GM19238 (cell line): ENCODE data around the gene PAK1IP1.
"Not testable (repeated sequence)": the region's sequence is repeated elsewhere in the genome, so short reads cannot be mapped to it uniquely, and the experiment has no call there.

Experiments used
- DNase-seq: peaks from one replicate; pipeline ENCODE4 v3.0.0; 2011; ENCODE audit warnings: low spot score; ENCODE audit not compliant: insufficient read length

Gene PAK1IP1

DNA sequence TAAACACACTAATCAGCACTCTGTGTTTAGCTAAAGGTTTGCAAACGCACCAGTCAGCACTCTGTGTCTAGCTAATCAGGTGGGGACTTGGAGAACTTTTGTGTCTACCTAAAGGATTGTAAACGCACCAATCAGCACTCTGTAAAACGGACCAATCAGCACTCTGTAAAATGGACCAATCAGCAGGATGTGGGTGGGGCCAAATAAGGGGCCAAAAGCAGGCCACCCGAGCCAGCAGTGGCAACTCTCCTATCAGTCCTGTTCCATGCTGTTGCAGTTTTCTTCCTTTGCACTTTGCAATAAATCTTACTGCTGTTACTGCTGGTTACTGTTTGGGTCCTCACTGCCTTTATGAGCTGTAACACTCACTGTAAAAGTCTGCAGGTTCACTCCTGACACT lies 46.9 kb downstream of the PAK1IP1 start:
- not testable (repeated sequence) for DNase-seq

DNA sequence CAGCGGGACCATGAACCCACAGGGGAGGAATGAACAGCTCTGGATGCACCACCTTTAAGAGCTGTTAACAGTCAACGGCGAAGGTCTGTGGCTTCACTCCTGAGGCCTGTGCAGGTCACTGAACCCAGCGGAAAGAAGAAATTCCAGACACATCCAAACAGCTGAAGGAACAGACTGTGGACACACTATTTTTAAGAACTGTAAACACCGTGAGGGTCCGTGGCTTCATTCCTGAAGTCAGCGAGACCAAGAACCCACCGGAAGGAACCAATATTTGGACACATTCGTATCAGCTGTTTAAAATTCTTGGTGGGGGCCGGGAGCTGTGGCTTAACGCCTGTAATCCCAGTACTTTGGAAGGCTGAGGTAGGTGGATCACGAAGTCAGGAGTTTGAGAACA lies 47.5 kb downstream of the PAK1IP1 start:
- no peak for DNase-seq

DNA sequence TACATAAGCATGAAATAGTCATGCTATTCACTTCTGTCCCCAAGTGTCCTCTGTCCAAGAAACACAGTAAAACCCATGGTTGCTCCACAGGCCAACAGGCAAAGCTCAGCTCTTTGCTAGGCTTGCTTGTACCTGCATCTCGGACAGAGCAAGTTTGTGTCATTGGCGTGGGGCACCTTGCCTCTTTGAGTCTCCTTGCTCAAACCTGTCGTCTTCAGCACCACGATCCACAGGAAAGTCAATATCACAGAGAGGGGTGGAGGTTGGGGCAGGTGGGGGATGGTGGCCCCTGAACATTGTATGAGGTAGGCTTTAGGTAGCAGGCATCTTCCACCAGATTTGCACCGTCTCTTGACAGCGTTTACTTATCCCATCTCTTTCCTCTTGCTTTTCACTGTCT lies 48.7 kb downstream of the PAK1IP1 start:
- no peak for DNase-seq

DNA sequence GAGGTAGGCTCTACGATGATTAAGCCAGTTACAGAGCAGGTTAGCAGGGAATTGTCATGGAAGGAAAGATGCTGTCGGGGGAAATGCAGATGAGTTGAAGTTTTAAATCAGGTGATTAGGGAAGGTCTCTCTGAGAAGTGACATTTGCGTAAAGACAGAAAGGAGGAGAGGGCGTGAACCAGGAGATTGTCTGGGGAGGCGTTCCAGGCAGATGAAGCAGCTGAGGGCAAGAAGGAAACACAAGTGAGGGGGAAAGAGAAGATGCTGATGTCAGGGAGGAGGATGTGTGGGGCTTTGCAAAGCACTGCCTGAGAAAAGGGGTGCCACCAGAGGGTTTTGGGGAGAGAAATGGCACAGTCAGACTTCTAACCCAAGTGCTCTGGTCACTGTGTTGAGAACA lies 50.3 kb downstream of the PAK1IP1 start:
- DNase-seq: no peak

DNA sequence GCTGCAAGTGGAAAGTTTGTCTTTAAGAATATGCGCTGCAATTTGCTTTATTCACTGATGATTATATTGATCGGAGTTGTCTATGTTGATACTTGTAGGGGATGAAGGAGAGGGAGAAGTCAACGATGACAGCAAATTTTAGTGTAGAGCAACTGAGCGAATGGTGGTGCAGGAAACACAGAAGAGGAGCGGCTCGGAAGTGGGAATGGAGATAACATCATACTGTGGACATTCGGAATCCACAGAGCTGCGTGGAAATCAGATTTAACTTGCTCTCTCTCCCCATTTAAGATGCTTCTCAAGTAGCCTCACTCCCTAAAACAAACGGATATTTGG lies 52.1 kb downstream of the PAK1IP1 start:
- no peak for DNase-seq

DNA sequence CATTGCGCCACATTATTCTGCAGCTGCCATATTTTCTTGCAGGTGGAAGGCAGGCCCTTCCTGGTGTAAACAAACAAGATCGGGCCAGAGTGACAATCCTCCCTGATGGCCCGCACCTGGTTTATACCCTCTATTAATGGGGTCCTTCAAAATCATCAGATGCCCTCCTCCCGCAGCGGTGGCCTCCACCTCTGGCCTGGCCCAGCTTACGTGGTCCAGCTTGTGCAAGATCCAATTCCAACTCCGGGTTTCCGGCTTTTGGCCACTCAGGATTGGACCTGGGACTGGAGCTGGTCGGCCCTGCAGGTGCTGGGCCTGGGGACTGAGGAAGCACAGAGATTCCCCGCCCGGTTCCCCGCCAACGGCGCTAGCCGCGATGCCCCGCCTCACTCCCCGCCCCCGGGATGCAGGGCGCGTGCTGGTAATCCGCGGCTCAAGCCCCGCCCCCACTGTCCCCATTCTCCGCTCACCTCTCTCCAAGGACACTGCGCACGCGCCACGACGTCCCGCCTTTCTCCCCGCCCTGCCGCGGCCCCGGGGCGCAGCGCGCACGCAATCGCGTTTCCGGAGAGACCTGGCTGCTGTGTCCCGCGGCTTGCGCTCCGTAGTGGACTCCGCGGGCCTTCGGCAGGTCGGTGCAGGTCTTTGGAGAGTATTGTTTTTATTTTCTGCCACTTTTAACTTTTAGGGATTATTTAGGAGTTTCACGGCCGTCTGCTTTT lies 52.6 kb downstream of the PAK1IP1 start, which contains the start of gene TMEM14B:
TSS of gene TMEM14B (plus strand) at position 555 of the 722 bp plus-strand sequence. CDS start 1,441 bp downstream, outside the sequence.
- peak; percentile 96 for DNase-seq

DNA sequence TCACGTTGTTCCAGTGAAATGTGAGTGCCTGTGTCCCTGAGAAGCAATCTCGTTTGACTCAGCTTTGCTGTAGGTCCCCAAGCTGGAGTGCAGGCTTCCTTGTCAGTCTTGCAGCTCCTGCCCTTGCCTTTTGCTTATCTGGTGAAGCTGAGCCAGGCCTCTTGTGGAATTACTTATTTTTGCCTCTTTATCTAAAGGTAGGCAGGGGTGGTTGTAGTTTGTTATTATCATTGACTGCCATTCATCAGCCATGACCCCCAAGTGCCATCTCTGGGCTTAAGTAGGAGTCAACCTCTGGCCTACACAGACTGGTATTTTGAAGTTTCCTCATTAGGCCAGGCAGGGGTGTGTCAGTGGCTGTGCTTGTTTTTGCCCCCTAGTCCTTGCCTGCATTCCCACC lies 55.0 kb downstream of the PAK1IP1 start:
- no peak for DNase-seq

DNA sequence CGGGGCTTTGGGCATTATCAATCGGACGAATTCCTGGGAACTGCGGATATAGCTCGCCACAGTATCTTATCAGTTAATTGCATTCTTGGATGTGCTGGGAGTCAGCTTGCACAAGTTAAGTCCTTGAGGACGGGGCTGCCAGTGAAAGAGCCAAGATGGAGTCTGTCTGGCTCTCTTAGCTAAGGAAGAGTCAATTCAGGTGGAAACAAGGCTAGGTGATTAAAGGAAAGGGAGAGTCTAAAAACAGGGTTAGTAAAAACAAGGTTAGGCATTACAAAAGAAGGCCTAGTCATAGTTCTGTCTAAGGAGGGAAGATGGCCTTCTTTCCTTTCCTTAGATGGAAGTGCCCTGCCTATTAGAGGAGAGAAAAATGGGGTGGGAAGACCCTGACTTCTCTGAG lies 55.8 kb downstream of the PAK1IP1 start:
- not testable (repeated sequence) for DNase-seq

DNA sequence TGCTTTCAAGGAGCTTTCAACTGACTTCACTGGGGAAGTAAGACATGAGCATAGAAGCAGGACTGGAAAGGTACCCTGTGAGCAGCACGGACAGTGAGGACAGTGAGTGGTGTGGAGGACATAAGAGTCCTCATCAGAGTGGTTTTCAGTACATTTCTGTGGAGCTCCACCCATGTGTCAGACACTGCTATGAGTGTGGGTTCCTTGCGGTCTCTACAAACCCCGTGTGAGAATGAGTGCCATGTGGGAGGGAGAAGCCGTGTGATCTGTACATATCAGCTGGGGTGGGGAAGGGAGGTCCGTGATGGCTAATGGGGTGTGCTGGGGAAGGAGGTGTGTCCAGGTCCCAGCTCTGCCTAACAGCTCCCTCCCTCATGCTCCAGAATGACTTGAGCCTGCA lies 57.0 kb downstream of the PAK1IP1 start:
- DNase-seq: not testable (repeated sequence)

DNA sequence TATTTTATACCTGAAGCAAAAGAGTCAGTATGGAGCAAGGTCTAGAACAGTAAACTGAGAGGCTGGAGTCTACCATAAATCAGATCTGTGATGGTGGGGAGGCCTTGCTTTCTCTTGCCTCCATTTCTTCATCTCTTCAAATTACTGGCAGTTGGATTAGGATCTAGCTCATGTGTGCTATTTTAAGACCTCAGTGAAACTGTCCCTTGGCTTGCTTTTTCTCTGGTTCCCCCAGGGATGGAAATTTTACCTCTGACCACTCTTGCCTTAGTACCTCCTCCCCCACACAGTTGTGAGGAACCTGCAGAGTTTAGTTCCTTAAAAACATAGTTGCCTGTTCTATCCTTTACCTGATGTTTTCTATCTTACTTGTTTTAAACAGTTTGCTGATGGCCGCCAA lies 61.3 kb downstream of the PAK1IP1 start:
- no peak for DNase-seq
